ENCODE results near the gene HSF2BP.

DNA sequence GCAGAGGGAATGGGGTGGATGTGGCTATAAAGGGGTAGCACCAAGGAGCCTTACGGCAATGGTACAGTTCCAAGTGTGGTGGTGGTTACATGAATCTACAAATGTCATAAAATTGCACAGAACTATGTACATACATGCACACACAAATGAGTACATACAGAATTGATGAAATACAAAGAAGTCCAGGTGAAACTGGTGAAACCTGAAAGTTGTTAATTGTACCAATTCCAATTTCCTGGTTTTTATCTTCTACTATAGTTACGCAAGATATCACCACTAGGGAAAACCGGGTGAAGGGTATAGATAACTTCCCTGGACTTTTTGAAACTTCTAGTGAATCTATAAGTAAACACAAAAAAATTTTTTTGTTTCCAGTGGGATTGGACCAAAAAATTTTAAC lies 18.9 kb downstream of the HSF2BP start:
- TF ChIP-seq POLR2A (IDR thresholded peaks at IDR 0.05), result no peak
- TF ChIP-seq, protein P1, sequence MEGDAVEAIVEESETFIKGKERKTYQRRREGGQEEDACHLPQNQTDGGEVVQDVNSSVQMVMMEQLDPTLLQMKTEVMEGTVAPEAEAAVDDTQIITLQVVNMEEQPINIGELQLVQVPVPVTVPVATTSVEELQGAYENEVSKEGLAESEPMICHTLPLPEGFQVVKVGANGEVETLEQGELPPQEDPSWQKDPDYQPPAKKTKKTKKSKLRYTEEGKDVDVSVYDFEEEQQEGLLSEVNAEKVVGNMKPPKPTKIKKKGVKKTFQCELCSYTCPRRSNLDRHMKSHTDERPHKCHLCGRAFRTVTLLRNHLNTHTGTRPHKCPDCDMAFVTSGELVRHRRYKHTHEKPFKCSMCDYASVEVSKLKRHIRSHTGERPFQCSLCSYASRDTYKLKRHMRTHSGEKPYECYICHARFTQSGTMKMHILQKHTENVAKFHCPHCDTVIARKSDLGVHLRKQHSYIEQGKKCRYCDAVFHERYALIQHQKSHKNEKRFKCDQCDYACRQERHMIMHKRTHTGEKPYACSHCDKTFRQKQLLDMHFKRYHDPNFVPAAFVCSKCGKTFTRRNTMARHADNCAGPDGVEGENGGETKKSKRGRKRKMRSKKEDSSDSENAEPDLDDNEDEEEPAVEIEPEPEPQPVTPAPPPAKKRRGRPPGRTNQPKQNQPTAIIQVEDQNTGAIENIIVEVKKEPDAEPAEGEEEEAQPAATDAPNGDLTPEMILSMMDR (IDR thresholded peaks at IDR 0.05), result no peak
